GM21360 (cell line): ENCODE results near the gene HIKESHI.
"Not testable (repeated sequence)": the region's sequence is repeated elsewhere in the genome, so short reads cannot be mapped to it uniquely, and the experiment has no call there.

Experiments used
- ATAC-seq: cut with Tn5 transposase; IDR thresholded peaks from one replicate; pipeline ENCODE4 v1.9.1; 2021; ENCODE audit warnings: mild to moderate bottlenecking, moderate library complexity; ENCODE audit not compliant: unreplicated experiment

Gene HIKESHI, protein sequence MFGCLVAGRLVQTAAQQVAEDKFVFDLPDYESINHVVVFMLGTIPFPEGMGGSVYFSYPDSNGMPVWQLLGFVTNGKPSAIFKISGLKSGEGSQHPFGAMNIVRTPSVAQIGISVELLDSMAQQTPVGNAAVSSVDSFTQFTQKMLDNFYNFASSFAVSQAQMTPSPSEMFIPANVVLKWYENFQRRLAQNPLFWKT

DNA sequence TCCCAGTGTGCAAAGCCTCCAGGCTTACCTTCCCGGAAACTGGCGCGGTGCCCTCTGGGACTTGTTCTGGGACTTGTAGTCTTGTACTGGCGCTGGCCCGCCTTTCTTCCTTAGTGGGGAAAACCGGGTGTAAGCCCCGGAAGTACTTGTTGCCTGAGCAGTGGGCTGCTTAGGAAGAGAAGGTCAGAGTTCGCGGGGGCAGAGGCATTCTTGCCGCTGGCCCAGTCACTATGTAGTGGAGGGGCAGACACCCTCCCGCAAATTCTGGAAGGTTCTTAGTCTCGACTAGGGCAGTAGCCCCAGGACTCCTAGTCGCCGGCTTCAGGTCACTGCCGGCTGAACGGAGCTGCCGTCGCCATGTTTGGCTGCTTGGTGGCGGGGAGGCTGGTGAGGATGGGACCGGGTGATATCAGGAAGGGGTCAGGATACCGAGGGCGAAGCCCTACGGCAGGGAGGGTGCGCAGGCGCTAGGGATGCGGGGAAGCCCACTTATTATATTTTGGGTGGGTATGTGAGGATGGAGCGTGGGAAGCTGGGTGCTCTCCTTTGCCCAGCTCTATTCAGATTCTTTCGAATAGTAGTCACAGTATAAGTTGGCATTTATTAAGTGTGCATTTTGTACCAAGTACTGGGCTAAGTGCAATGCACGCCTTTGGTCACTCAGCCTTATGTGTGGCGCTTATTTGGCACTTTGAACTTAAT, at the start of gene HIKESHI:
HIKESHI (plus strand) TSS at position 149 of the 702 bp plus-strand sequence; CDS start at position 358, 209 bp downstream.
- ATAC-seq: peak; percentile 98

DNA sequence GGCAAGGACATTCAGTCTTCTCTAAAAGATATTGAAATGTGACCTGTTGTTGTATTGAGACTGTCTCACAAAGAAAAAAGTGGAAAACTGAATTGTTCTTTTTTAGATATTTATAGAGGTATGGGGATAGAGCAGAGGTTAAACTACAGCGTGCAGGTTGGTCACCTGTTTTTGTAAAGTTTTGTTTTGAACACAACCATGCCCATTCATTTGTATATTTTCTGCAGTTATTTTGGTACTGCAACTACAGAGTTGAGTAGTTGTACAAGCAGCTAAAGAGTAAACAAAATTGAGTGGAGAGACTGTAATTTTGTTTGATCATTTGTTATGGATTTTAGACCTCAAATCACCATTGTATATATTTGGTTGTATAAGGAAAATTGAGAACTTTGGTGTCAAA, 46.1 kb upstream of the HIKESHI start:
- peak; percentile 90 for ATAC-seq

DNA sequence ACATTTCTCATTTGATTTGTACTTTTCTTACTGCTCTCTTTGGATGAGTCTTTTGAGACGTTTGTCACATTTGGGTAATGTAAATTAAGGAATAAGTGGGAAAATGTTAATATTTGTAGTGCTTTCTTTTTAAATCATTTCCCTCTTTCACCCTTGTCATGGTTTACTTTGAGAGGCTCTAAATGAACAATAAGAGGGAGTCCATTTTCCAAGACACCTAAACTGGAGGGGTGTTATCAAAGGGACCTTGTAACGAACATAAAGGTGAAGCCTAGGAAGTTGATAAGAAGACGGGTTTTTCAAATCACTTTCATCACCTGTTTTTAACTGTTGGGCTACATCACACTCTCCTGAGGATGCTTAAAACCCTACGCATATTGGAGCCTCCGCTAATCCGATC, 45.4 kb upstream of the HIKESHI start:
- ATAC-seq: no peak

DNA sequence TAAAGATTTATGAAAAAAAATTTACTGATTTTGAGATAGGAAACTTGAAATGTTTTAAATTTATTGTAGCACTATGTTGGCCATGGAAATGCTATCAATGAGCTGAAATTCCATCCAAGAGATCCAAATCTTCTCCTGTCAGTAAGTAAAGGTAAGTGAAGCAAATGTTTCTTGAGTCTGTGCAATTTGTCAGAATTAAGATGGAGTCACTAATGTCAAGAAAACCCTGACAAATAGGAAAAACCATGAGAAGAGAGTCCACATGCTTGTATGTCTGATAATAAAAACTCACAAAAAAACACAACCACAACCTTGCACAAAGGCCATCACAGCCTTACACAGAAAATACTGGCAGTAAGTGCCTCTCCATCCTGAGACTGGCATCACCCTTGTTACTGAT, 44.6 kb upstream of the HIKESHI start:
- no peak for ATAC-seq

DNA sequence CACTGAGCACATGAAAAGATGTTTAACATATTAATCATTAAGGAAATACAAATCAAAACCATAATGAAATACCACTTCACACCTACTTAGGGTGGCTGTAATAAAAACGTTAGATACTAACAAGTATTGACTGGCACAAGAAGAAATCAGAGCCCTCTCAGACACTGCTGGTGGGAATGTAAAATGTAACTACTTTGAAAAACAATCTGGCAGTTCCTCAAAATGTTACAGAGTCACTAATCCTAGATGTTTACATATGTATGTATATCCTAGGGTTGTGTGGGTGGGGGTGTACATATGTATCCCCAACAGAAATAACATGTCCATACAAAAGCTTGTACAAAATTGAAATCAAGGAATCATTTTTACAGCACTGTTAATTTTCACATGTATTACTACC, 42.3 kb upstream of the HIKESHI start:
- ATAC-seq: no peak

DNA sequence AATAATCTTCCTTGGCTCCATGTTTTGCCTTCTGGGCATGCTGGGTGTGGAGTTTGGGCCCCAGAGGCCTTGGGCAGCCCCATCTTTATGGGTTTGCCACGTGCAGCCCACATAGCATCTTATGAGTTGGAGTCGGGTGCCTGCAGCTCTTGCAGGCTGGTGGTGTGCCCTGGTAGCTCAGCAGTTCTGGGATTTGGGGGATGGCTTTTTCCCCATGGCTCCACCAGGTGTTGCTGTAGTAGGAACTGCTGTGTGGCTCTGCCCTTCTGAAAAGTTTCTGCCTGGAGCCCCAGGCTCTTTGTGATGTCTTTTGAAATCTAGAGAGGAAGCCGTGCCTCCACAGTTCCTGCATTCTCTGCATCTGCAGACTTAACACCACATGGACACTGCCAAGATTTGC, 40.7 kb upstream of the HIKESHI start:
- no peak for ATAC-seq

DNA sequence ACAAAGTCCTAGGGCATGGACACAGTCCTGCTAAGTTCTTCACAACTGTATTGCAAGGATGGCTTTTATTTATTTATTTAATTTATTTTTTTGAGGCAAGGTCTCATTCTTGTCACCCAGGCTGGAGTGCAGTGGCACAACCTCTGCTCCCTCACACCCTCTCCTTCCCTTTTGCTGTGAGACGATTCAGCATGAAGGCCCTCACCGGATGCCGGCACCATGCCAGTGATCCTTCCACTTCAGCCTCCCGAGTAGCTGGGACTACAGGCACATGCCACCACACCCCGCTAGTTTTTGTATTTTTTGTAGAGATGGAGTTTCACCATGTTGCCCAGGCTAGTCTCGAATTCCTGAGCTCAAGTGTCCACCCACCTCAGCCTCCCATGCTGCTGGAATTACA, 39.7 kb upstream of the HIKESHI start:
- ATAC-seq: no peak

DNA sequence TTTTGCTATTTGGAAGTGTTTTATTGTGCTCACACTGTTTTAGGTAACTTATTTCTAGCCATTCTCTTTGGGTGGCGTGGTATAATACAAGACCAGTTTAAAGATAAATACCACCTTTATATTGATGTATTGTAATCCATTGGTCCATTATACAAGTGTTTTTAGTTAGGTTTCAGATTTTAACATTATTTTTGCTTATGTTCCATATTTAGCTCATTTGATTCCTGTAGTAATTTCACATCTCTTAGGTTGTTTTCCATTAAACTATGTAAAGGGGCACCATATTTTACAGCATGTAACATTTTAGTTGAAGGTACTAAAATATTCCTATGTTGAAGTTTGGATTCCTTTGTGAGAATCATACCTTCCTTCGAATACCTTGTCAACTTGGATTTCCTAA, 37.4 kb upstream of the HIKESHI start:
- ATAC-seq: no peak

DNA sequence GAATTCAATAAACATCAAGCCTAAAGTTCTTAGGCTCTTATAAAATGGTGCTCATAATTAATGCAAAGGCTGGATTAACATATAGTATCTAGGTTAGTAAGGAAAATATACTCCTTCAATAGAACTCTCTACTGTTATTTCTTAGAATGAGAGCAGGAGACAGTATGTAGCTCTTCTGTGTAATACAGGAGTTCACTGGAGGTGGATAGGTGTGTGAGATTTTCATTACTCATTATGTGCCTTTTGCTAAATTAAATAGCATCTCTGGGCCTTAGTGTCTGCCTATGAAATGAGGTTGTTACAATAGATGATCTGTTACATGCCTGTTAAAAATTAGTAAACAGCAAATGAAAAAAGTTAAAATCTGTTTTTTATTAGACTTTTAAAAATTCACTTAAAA, 36.8 kb upstream of the HIKESHI start:
- no peak for ATAC-seq

DNA sequence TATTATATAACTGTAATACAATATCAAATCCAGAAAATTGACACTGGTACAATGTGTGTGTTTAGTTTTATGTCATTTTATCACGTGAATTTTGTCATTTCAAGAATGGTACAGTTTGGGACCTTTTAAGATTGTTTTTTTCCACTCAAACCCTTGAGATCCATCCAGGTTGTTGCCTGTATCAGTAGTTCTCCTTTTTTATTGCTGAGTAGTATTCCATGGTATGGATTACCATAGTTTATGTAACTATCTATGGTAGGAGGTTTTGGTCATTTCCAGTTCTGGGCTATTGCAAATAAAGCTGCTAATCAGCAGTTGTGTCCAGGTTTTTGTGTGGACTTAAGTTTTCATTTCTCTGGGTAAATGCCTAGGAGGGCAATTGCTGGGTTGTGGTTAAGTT, 32.4 kb upstream of the HIKESHI start:
- no peak for ATAC-seq

DNA sequence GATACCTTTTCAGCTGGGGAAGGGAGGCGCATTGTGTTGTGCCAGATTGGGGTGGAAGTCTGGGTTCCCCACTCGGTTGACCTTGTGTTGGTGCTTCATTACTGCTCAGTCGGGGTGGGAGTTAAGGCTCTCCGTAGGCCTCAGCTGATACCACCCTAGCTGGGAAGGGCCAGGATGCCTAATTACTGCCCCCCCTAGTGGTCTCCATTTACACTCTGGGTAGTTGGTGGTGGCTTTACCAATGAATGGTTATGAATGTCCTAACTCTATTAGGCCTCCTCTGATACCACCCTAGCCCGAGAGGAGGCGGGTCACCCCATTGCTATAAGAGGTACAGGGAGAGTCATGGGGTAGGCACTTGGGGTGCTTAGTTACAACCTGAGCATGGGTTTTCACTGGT, 27.5 kb upstream of the HIKESHI start:
- ATAC-seq: no peak

DNA sequence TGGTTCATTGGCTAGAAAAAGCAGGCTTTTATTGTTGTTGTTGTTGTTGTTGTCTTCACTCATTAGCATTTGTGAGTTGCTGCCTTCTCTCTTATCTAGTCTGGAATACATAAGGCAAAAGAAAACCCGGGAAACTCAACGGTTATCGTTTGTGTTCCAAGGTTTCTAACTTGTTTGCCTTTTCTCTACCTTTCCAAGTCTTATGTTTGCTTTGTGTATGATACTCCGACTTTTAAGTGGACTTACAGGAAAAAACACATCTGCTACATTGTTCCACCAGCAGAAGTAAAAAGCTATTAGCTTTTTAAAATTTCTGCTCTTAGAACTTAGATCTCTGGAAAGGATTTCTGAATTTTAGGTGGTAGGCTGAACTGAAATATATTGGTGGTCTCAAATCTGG, 27.0 kb upstream of the HIKESHI start:
- ATAC-seq: no peak

DNA sequence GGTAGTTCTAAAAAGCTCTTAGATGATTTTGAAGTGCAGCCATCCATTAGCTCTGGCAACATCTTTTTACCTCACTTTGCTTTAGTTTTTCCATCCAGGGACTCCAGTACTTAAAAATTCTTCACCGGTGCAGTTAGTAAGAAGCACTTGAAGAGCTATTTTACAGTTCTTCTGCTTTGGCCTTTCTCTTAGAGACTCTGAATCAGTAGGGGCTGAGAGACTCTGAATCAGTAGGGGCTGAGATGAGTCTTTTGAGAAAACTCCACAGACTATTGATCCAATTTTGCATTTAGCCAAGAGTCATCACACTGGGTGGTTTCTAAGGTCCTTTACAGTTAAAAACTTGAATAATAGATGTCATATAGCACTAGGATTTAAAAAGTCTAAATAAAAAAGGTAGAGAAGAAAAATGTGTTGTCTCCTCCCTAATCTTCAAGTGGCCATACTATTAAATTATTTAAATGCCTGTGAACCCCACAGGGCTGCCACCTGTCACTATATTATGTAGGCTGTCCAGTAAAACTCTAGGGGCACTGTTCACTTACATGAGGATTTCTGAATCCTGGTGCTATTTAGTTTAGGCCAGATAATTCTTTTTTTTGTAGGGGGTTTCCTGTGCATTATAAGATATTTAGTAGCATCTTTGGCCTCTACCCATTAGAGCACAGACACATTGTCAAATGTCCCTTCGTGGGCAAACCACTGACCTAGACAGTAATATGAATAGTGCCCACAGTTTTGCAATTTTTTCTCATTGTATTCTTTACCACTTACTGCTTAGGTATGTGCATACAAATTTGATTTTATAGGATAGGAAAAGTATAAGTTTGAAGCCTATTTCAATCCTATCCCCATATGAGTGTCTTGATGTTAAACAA, 26.3 kb upstream of the HIKESHI start:
- ATAC-seq: no peak

DNA sequence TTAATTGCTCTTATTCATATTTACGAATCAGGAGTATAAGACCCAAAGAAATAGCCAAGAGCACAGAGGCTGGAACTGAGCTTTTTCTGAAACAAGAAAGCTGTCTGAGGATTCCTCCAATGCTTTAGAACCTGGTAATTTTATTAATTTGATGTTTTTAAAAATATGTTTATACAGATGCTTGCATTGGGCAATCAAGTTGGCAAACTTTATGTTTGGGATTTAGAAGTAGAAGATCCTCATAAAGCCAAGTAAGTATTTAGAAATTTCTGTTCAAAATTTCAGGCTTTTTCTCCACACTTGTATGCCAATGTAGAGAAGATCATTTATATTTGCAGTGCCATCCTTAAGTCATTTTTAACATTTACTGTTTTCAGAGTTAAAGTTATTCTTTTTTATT, 24.3 kb upstream of the HIKESHI start:
- ATAC-seq: no peak

DNA sequence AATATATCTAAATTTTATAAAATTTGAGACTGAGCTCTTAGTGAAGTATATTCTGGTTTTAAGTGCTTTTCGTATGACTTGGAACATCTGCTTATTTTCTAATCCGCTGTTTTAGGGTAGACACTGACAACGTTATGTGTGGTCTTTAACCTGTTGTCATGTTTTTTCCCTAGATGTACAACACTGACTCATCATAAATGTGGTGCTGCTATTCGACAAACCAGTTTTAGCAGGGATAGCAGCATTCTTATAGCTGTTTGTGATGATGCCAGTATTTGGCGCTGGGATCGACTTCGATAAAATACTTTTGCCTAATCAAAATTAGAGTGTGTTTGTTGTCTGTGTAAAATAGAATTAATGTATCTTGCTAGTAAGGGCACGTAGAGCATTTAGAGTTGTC, 23.8 kb upstream of the HIKESHI start:
- ATAC-seq: no peak

DNA sequence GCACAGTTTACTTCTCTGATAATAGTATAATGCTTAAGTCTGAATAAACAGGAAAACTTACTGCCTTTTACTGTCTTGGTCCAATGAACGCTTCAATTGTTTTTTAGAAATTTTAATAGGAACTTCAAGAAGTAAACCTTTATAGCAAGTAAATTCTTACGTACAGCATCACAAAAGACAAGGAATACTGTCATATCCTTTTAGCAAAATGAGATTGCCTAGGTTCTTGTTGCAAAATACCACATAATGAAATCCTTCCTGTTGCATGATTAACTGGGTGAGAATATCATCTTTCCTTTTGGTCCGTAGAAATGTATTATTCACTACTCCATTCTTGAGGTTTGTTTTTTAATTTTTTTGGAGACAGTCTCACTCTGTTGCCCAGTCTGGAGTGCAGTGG, 22.3 kb upstream of the HIKESHI start:
- no peak for ATAC-seq

DNA sequence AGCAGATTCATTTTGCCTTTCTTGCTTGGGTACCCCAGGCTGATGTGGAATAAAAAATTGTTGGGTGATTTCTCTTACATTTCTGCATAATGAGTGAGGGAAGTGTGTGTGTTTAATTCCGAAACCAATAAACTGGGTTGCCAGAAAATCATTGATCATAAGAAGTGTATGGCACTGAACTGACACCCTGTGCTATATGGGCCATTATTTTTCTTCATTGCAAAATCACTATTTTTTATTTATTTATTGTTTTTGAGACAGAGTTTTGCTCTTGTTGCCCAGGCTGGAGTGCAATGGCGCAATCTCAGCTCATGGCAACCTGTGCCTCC, 14.6 kb upstream of the HIKESHI start:
- ATAC-seq: no peak

DNA sequence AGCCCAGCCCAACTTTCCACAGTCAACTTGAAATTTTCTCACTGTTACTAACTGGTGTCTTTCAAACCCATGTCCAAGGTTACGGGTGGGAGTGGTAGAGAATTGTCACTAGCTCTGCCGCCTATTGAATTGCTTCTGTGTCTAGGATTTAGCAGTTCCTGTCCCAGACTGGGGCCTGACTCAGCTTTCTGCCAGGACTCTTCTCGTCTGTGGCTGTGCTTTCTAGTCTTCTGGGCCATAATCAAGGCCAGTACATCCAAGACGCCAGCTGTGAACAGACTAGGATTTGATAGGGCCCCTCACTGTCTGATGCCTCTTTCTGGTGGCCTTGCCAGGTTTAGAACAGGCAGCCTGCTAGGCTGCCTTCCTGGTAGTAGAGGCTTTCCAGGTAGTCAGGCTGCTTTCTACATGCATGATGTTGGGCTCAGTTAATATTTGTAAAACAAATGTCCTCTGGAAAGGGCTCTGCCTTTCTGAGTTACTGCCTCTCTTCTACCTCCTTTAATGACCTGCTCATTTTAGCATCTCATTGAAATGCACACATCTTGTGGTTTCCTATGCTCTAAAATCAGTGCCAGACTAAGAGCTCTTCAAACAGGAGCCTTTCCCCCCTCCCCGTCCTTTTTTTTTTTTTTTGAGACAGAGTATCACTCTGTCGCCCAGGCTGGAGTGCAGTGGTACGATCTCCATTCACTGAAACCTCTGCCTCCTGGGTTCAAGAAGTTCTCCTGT, 13.1 kb upstream of the HIKESHI start:
- ATAC-seq: peak; percentile 34

DNA sequence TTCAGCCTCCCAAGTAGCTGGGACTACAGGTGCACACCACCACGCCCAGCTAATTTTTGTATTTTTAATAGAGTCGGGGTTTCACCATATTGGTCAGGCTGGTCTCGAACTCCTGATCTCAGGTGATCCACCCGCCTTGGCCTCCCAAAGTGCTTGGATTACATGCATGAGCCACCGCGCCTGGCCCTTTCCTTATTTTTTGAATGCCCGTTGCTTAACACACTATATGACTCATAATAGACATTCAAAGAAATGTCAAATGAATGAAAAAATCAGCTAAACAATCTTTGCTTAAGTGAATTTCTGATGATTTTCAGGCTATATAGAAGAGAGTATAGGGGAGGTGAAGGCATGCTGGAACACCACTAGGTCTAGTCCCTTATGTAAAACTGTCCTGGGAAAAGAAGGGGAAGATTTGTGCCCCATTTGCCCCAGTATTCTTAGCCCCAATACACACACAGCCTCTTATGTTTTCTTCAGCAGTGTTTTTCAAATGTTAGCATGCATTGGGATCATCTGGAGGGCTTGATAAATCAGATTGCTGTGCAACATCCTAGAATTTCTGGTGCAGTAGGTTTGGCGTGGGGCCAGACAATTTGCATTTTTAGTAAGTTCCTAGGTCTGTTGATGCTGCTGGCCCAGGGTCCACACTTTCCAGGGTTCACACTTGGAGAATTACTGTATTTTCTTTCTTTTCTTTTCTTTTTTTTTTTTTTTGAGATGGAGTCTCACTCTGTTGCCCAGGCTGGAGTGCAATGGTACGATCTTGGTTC, 12.3 kb upstream of the HIKESHI start:
- ATAC-seq: not testable (repeated sequence)

DNA sequence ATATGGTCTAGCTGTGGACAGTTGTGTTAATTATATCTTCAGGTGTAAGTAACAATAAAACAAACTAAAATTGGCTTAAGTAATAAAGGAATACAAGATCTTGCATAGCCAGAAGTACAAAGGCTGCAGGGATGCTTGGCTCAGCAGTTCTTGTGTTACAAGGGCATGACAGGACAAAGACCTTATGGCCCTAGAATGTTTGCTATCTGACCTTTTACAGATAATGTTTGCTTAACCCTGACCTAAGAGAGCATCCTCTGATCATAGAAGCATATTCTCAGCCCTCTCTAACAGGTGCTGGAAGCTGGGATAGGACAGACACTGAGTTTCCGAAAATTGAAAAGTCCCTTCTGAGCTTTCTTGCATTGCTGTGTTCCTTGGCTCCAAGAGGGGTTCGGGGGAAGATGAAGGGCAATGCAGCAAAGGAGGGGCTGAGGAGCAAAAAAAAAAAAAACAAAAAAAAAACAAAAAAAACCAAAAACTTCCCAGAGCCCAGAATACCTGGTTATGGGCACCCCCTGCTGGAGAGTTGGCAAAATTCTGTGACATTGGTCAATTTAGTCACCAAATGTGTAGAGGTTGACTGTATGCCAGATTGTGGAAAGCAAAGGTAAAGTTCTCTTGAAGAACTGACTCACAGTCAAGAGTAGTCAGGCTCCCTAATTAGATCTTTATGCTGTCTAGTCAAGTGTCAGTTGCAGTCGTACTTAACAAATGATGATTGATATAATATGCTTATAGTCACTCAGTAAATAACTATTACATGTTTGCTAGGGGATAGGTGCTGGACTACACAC, 10.4 kb upstream of the HIKESHI start:
- no peak for ATAC-seq
